ENCODE results near the gene ZBTB49. TPM values are rescaled to one million over a fixed set of nuclear protein-coding genes. Genes with fewer than 3 reads are reported as not detected.

The ZBTB49 gene
- total and polyA plus RNA-seq, 2 donors (not counting 1 experiment from before 2014, with no cell fraction given) = 7.0 to 16.9 TPM

GRCh38 chr4:4338210-4339001, 48.4 kb downstream of the ZBTB49 start:
- TF ChIP-seq EZH2 (IDR thresholded peaks at IDR 0.05; ENCODE audit: borderline replicate concordance, insufficient read depth, low read depth, low read length, poor library complexity, severe bottlenecking) (no peak), CTCF (IDR thresholded peaks at IDR 0.05) (no peak)
- Mint-ChIP-seq H3K4me3 (no peak overlapping the region), H3K4me1 (peaks cover 9% of the 10 kb centered on the region), H3K27me3 (peaks cover 11% of the 10 kb centered on the region), H3K9me3 (ENCODE audit: insufficient read depth) (no peaks in the 10 kb centered on the region), H3K27ac (no peak overlapping the region)
- intact Hi-C loops (cut with micrococcal nuclease) = no loop called here
- Histone ChIP-seq H3K4me2 (replicated peaks; ENCODE audit: low read depth, low read length, poor library complexity, severe bottlenecking) (no peak overlapping the region), H3K79me2 (ENCODE audit: control insufficient read depth, insufficient read depth, low read length) (no peaks in the 10 kb centered on the region), H3K36me3 (replicated peaks in 1 of 2; ENCODE audit: control extremely low read depth in 1 of 2, control insufficient read depth in 1 of 2, extremely low read depth in 1 of 2, insufficient read depth in 2 of 2, low read length in 1 of 2) (no peaks in the 10 kb centered on the region), H3K4me1 (ENCODE audit: control insufficient read depth in 2 of 2, insufficient read depth in 2 of 2, low read length in 2 of 2) (peaks cover 0 to 5% of the 10 kb centered on the region in 2 donors), H3K27me3 (replicated peaks in 1 of 4; ENCODE audit: control extremely low read depth in 1 of 4, control insufficient read depth in 3 of 4, insufficient read depth in 4 of 4, low read length in 3 of 4) (peaks cover 0 to 14% (median 3%) of the 10 kb centered on the region in 4 experiments), H4K20me1 (ENCODE audit: control insufficient read depth, insufficient read depth, low read length, poor library complexity, severe bottlenecking) (no peaks in the 10 kb centered on the region), H2AFZ (ENCODE audit: insufficient read depth, low read depth, low read length, poor library complexity, severe bottlenecking) (no peak overlapping the region), H3K4me3 (ENCODE audit: control extremely low read depth in 1 of 5, extremely low read depth in 1 of 5, insufficient read depth in 1 of 5, low read depth in 2 of 5, low read length in 4 of 5) (no peak overlapping the region), H3K9ac (ENCODE audit: low read length) (no peak overlapping the region), H3K9me3 (ENCODE audit: control extremely low read depth in 1 of 3, control insufficient read depth in 2 of 3, insufficient read depth in 1 of 3, low read length in 2 of 3) (peaks cover 0 to 5% (median 0%) of the 10 kb centered on the region in 3 donors), H3K27ac (ENCODE audit: low read length in 2 of 2) (no peak overlapping the region)
- POLR2A ChIA-PET = no interaction called here
- CTCF ChIA-PET = interaction anchor here (1.4 to 2.3 kb wide), 3 partner anchors 79 to 90 kb away, joined by 4 to 8 read pairs (median 6); partner anchors contain the start of gene TMEM128
- DNase-seq (no peak), ATAC-seq (ENCODE audit: low read depth) (no peak)
- 73% methylated on average over 5 of the region's 11 CpGs for WGBS (ENCODE audit: insufficient coverage)

GRCh38 chr4:4339504-4340085, 49.5 kb downstream of the ZBTB49 start:
- H3K4me3 ChIP-seq (ENCODE audit: control extremely low read depth in 1 of 5, extremely low read depth in 1 of 5, insufficient read depth in 1 of 5, low read depth in 2 of 5, low read length in 4 of 5) = no peak overlapping the region
- H3K9me3 Mint-ChIP-seq (ENCODE audit: insufficient read depth) = no peaks in the 10 kb centered on the region
- no peak overlapping the region for H3K4me3 Mint-ChIP-seq
- no peak overlapping the region for H2AFZ ChIP-seq (ENCODE audit: insufficient read depth, low read depth, low read length, poor library complexity, severe bottlenecking)
- H3K4me2 ChIP-seq (replicated peaks; ENCODE audit: low read depth, low read length, poor library complexity, severe bottlenecking) = no peak overlapping the region
- CTCF ChIA-PET = no interaction called here
- peaks cover 0 to 10% (median 0%) of the 10 kb centered on the region in 3 donors for H3K9me3 ChIP-seq (ENCODE audit: control extremely low read depth in 1 of 3, control insufficient read depth in 2 of 3, insufficient read depth in 1 of 3, low read length in 2 of 3)
- peaks cover 0 to 10% of the 10 kb centered on the region in 2 donors for H3K4me1 ChIP-seq (ENCODE audit: control insufficient read depth in 2 of 2, insufficient read depth in 2 of 2, low read length in 2 of 2)
- 68% methylated on average over 15 of the region's 21 CpGs for WGBS (ENCODE audit: insufficient coverage)
- POLR2A ChIA-PET = no interaction called here
- TF ChIP-seq CTCF (IDR thresholded peaks at IDR 0.05) (no peak), EZH2 (IDR thresholded peaks at IDR 0.05; ENCODE audit: borderline replicate concordance, insufficient read depth, low read depth, low read length, poor library complexity, severe bottlenecking) (no peak)
- no peak for DNase-seq
- H3K36me3 ChIP-seq (replicated peaks in 1 of 2; ENCODE audit: control extremely low read depth in 1 of 2, control insufficient read depth in 1 of 2, extremely low read depth in 1 of 2, insufficient read depth in 2 of 2, low read length in 1 of 2) = no peaks in the 10 kb centered on the region
- intact Hi-C loops (cut with micrococcal nuclease) = no loop called here
- no peak overlapping the region for H3K27ac ChIP-seq (ENCODE audit: low read length in 2 of 2)
- ATAC-seq (ENCODE audit: low read depth) = no peak
- no peaks in the 10 kb centered on the region for H4K20me1 ChIP-seq (ENCODE audit: control insufficient read depth, insufficient read depth, low read length, poor library complexity, severe bottlenecking)
- H3K79me2 ChIP-seq (ENCODE audit: control insufficient read depth, insufficient read depth, low read length) = no peaks in the 10 kb centered on the region
- peaks cover 11% of the 10 kb centered on the region for H3K27me3 Mint-ChIP-seq
- H3K9ac ChIP-seq (ENCODE audit: low read length) = no peak overlapping the region
- no peak overlapping the region for H3K27ac Mint-ChIP-seq
- peaks cover 14% of the 10 kb centered on the region for H3K4me1 Mint-ChIP-seq
- peaks cover 0 to 20% (median 4%) of the 10 kb centered on the region in 4 experiments for H3K27me3 ChIP-seq (replicated peaks in 1 of 4; ENCODE audit: control extremely low read depth in 1 of 4, control insufficient read depth in 3 of 4, insufficient read depth in 4 of 4, low read length in 3 of 4)
